NOMO-1 (cell line): Measurements from ENCODE around the gene TRIM65.
A peak's percentile ranks its signal among the peaks of the same experiment; 100 is the strongest.
"Not testable (repeated sequence)": the region's sequence is repeated elsewhere in the genome, so short reads cannot be mapped to it uniquely, and the experiment has no call there.

Experiments
- DNase-seq, 2 experiments: peaks; one replicate each; lab custom pipeline; 2025; ENCODE audit not compliant: unreplicated experiment in 2 of 2; lab: John Stamatoyannopoulos, UW

The TRIM65 gene

GRCh38 chr17:75876190-75876937 is 20.4 kb downstream of the TRIM65 start:
- DNase-seq = no peak

DNA sequence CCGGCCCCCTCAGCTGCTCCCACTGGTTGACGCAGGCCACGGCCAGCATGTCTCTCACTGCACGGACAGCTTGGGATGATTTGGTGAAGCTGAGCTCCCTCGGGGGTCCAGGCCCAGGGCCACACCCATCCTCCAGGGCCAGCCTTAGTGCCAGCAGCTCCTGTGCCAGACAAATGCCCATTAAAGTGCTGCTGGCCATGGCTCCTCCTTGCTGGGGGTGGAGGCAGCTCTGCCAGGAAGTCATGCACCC is 20.9 kb downstream of the TRIM65 start:
- no peak for DNase-seq

- no peak for DNase-seq
Observed at GRCh38 chr17:75875182-75875939, 21.4 kb downstream of the TRIM65 start.

DNA sequence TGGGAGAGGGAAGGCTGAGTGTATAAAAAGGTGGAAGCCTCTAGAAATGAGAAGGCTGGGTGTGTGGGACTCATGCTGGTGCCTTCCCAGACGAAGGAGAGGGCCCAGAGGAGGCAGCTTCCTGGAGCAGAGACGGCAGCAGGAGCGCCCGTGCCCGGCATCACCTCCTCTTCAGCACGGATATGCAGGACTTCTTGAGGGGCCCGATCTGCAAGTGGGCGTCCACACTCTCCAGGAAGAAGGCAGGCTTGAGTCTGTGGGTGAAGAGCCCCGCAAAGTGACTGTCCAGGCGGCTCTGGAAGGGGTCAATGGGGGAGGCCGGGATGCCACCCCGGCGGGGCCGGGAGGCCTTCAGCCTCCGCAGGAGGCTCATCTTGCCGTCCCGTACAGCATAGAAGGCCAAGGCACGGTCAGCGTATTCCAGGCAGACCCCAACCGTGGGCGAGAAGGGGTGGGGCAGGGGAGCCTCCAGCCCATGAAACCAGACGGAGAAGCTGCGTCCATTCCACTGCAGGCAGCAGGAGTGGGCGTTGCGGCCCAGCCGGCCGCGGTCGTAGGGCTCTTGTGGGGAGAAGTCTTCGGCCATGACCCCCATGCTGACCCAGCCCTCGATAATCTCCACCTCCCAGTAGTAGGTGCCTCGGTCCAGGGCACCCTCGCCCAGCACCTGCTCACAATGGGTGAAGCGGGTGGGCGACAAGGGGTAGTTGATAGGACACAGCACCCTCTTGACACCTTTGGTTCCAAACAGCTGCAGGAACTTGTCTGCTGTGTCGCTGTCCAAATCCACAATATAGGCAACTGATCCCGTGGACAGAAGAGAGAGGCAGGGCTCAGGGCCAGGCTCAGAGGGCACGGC is 22.2 kb downstream of the TRIM65 start:
- no peak for DNase-seq

DNA sequence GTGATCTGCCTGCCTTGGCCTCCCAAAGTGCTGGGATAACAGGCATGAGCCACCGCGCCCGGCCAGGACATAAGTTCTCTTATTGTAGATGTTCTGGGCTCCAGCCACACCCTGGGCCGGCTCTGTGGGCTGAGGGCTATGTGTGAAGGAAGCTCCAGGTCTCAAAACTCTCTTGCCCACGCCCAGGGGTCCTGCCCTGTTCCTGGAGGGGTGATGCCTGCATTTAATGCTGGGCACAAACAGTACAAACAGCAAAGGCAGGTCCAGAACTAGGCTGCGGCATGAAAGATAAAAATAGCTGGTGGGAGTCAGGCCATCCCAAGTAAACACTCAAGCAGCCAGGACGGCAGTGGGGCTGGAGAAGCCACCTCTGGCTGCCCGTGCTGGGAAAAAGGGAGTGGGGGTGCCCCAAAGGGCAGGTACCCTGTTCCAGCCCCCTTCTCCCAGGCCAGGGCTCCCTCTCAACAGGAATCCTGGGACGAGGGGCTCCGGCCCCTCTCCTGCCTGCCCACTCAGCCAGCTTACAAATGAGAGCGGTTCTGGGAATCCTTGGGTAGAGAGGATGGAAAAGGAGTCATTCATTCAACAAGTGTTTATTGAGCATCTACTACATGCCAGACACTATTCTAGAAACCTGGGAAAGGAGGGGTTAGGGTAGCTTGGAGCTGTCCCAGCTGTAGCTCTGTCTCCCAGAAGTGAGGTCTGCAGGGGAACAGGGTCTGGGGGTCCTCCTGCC is 23.0 kb downstream of the TRIM65 start:
- no peak for DNase-seq

DNA sequence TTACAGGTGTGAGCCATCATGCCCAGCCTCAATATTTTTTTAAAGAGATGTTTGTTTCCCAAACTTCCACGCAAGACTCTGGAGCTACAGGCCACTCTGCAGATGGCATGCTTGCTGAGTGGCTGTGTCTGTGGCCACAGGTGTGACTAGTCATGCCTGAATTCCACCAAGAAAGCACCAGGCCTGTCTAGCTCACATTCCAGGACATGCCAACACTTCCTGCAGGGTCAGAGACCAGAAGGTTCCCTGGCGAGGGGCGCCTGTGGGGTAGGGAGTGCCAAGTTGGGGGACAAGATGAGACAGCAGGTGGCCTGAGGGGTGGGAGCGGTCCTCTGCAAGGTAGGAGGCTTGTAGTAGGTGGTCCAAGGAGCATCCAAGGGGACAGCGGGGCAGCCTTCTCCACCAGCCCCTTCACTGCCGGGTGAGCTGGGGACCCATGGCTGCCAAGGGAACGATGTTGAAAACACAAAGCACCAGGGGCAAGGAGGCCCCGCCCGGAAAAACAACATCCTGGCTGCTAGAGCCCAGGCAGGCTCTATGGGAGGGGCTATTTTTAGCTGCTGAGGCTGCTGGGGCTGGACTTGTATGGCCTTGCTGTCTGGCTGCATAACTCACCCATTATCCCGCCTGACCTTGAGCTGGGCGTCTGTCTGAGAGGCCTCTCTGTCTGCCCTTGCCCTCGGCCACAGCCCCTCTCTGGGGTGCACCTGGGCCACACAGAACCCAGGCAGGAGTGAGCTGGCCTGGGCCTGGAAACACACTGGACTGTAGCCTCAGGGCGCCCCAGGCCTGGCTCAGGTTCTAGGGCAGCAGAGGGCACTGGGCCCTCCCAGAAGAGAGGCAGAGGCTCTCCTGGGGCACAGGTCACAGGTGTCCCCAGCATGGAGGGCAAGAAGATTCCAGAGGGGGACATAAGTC is 24.1 kb downstream of the TRIM65 start:
- DNase-seq = no peak

- DNase-seq = not testable (repeated sequence)
Observed at GRCh38 chr17:75870228-75870627, 26.5 kb downstream of the TRIM65 start.

- no peak for DNase-seq
Observed at GRCh38 chr17:75869282-75870141, 27.2 kb downstream of the TRIM65 start.

DNA sequence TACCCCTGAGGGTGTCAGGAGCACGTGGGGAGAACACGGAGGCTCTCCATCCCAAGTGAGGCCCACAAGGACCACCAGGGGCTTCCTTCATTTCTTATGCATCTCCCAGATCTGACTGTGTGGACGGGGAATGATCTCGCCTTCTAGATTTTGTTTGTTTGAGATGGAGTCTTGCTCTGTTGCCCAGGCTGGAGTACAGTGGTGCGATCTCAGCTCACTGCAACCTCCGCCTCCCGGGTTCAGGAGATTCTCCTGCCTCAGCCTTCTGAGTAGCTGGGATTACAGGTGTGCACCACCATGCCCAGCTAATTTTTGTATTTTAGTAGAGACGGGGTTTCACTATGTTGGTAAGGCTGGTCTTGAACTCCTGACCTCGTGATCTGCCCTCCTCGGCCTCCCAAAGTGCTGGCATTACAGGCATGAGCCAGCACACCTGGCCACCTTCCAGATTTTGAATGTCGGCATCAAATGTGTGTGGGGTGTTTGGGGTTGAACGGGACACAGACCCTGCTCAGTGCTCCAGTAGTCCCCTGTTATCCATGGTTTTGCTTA is 27.9 kb downstream of the TRIM65 start:
- DNase-seq = not testable (repeated sequence)

GRCh38 chr17:75865404-75866188 is 31.2 kb downstream of the TRIM65 start:
- DNase-seq = not testable (repeated sequence)

DNA sequence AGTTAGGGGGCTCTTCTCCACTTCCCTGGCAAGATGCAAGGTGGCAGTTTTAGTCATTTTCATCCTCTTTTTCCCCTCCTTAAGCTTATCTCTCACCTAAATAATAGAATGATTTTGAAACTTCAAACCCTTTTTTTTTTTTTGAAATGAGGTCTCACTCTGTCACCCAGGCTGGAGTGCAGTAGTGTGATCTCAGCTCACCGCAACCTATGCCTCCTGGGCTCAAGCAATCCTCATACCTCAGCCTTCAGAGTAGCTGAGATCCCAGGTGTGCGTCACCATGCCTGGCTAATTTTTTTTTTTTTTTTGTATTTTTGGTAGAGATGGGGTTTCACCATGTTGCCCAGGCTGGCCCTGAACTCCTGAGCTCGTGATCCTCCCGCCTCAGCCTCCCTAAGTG is 31.9 kb downstream of the TRIM65 start:
- DNase-seq = not testable (repeated sequence)

GRCh38 chr17:75864448-75864871 is 32.3 kb downstream of the TRIM65 start:
- DNase-seq = peak; percentile 24 to 26

- no peak for DNase-seq
Observed at GRCh38 chr17:75861927-75862317, 34.8 kb downstream of the TRIM65 start.

DNA sequence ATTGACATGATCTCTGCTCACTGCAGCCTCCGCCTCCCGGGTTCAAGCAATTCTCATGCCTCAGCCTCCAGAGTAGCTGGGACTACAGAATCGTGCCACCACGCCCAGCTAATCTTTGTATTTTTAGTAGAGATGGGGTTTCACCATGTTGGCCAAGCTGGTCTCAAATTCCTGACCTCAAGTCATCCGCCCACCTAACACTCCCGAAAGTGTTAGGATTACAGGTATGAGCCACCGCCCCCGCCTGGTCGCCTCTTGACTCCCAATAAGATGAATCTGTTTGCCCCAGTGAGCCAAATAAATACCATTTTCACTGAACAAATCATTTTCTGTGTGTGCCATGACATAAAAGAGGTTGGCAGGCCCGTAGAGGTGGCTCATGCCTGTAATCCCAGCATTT is 37.4 kb downstream of the TRIM65 start:
- DNase-seq = not testable (repeated sequence)

DNA sequence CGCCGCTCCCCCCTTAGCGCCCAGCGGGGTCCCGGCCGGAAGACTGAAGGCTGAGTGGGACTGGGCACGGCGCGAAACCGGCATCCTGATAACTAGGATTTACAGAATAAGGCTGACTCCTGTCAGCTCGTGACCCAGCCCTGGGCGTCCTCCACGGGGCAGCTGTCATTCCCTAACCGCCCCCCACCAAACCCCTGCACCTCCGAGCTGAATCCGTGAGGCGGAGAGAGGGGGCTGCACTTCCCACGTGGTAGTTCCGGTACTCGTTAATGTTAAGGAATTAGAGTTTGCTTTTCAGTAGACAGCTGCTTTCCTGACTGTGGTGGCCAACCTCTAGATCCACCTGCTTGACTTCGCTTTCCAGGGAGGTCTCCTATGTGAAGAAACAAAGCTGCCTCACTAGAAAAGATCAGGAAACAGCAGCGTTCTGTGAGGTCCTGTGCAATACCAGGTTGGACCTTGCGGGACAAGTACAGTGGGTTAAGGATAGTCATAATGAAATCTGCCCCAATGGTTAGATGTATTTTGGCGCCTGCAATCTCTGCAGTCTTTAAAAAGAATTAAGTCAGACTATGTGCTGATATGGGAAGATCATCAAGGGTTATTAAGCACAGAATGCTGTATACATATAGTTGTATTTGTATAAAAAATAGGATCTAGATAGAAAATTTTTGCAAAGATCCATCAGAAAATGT is 40.5 kb downstream of the TRIM65 start:
- peak in 1 of 2 experiments; percentile 34 for DNase-seq

DNA sequence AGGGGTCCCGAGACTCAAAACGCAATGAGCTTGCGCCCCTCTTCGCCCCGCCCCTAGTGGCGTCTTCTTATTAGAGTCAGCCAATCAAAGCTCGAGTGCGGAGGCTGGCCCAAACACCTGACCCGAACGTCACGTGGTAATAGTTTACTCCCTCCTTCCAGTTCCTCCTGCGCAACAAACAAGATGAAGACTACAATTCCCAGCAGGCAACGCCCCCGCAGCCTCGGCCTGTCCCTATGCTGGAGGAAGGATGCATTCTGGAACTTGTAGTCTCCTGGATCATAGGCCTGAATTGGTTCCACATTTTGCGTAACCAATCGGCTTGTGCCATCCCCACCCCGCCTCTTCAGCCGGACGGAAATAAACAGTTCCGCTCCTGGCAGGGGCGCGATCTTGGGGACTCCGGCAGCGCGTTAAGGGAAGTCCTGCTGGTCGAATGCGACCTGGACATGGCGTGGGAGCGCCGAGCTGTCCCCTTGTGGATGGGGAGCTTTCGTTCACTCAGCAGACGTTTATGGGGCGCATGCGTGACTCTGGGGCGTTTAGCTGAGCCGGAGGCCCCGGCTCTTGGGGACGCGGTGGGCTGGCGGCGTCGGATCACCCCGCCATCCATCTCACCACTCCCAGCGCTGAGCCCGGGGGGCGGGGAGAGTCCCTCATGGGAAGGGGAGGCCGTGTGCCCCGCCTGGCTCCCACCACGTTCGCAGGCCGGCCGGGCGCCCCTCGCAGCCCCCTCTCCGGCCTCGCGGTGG is 41.3 kb downstream of the TRIM65 start, which contains the start of gene WBP2:
Gene WBP2, minus strand, starts transcription at position 26 of the 752 bp plus-strand sequence. CDS start 38 bp downstream, outside the sequence.
- peak; percentile 99 to 100 for DNase-seq
